GM18861 (cell line): ENCODE results near the gene AKR1E2.
A peak's percentile ranks its signal among the peaks of the same experiment; 100 is the strongest.

Source experiments
- ATAC-seq: cut with Tn5 transposase; IDR thresholded peaks from one replicate; pipeline ENCODE4 v1.9.1; 2021; ENCODE audit not compliant: unreplicated experiment

Gene AKR1E2

DNA sequence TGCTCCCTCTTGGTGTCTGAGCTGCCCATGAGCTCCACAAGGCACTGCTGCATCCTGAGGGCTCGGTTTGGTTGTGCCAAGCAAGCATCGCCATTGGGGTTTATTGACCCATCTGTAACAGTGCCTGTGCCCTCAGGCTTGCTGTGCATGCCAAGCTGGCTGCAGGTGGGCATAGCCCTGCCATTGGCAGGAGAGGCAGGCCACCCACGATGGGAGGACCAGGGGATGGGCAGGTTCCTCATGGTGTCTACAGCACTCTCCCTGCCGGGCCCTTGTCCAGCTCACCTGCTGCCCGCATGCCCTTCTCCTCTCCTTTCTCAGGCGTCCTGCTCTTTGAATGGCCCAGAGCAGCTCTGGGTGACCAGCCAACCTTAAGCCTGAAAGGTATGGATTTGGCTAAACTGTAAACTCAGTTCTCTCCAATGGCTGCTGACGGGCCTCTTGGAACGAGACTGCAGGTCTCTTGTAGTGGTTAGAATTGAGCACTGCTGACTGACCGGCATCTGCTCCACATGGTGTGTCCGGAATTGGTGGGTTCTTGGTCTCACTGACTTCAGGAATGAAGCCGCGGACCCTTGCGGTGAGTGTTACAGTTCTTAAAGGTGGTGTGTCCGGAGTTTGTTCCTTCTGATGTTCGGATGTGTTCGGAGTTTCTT, 17.6 kb downstream of the AKR1E2 start:
- no peak for ATAC-seq

DNA sequence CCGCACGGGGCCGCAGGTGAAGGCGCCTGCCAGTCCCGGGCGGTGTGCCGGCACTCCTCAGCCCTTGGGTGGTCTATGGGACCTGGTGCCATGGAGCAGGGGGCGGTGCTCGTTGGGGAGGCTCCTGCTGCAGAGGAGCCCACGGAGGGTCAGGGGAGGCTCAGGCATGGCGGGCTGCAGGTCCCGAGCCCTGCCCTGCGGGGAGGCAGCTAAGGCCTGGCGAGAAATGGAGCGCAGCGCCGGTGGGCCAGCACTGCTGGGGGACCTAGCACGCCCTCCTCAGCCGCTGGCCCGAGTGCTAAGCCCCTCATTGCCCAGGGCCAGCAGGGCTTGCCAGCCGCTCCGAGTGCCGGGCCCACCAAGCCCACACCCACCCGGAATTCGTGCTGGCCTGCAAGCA, 18.9 kb downstream of the AKR1E2 start:
- ATAC-seq, result no peak

DNA sequence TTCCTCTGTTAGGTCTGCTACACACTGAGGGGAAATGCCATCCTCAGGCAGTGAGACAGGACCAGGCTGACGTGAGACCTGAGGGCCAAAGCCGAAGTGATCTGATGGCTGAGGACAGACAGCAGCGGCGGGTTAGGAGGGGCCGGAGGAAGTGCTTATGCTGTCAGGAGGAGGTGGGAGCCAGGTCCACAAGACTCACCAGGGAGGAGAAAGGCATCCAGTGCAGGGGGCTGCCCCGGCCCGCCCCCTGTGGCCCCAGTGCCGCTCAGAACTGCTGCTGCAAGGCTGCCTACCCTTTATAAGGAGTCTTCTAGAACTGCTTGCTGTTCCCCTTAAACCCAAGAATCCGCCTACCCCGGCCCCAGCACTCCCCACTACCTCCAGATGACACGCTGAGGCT, 19.8 kb downstream of the AKR1E2 start:
- ATAC-seq, result no peak

DNA sequence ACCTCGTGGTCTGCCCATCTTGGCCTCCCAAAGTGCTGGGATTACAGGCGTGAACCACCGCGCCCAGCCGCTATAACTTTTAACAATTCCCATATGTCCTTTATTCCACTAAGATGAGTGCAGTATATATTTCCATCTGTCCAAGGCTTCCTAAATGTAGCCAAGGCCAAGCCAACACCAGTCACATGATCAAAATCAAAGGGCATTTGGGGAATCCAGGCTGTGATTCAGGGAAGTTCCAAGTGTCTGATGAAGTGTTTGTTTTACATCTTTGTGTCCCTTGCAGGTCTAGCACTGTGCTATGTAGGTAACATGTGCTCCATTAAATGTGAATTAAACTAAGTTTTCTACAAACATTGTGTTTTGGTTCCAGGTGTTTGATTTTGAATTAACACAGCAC, 20.8 kb downstream of the AKR1E2 start:
- no peak for ATAC-seq

DNA sequence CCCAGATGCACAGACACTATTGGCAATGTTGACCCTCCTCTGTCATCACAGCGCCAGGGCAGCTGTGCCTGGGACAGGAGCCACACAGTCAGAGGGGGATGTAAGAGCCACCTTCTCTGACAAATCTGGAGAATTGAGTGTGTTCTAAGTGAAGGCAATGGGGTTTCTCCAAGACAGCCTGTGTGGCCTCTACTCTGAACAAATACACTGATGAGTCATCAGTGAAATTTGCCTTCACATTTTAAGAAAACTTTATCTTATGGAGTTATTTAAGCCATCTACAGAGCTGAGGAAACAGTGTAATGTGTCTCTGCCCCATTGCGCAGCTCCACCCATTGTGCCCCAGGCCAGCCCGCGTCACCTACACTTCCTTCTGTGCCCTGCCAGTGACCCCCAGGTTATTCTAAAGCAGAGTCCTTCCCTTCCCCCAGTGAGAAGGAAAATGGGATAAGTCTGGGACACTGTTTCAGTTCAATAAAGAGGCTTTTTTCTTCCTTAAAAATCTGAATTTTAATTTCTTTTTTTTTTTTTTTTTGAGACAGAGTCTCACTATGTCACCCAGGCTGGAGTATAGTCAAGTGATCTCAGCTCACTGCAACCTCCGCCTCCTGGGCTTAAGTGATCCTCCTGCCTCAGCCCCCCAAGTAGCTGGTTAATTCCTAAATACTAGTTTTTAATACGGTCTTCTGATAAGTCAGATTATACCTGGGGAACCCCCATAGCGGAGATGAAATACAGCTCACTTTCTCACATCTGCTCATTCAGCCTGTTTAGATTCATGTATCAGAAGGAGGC, 21.8 kb downstream of the AKR1E2 start:
- ATAC-seq, result no peak

DNA sequence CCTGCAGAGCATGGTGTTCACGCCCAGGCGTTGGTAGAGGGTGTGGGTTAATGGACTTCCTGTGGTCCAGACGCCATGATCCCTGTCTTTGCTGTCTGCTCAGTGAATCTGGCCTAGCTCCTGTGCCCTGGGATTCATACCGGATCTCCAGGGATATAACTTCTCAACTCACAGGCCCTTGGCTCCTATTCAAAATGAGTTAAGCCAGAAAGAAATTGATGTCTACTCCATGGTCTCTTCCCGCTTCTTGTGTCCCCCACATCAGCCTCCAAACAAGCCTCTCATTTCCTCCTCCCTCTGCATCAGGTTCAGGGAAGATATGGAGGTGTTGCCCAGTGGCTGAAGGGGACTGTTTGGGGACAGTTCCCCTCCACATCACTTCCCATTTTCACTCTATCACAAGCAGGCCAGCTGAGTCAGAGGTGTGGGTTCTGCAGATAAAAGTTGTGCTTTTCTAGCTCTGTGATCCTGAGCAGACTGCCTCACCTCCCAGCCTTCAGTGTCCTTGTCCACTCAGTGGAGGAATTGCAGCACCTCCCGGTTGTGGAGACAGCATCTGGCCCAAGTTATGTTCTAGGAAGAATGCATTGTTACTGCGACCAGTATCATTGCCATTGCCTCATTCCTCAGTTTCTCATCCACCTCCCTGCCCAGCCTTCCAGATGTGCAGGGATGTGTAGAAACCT, 22.5 kb downstream of the AKR1E2 start:
- no peak for ATAC-seq

DNA sequence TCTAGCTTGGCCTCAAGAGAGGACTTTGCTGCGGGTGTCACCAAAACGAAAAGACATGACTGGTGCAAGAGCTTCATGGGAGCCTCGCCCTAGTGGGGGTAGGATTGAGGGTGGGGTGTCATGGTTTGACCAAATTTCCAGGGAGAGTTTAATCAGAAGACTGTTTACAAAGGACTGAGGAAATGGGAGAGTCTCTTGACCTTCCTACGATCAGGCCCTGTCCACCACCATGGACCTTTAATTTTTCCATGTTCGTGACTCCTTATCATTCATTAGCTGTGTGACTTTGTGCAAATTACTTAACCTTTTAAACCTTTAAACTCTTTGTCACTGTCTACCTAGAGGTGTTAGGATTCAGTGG, 23.0 kb downstream of the AKR1E2 start:
- ATAC-seq, result no peak

DNA sequence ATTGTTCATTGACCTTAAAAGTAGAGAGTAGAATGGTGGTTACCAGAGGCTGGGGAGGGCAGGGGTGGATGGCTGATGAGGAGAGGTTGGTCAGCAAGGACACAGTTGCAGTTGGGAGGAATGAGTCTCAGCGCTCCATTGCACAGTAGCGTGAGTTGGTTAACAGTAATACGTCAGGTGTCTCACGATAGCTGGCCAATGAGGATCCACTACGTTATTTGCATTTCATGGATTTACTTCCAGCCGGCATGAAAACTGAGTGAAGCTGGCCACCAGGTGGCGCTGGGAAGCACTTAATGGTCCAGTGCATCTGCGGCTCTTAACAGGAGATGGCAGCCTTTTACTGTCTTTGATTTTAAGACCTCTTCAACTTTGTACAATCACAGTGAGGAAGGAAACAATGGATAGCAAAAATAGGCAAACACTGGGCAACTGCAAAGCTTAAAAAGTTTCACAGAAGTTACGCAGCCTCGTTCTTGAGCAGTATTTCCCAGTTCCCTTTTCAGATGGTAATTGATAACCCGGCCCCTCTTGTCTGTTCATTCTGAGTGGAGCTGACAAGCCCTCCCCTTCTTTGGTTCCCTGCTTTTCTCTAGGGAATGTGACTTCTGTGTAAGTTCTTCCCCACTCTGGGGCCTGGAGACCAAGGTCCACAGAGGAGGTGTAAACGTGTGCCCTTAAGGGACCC, 23.7 kb downstream of the AKR1E2 start:
- peak; percentile 91 for ATAC-seq

DNA sequence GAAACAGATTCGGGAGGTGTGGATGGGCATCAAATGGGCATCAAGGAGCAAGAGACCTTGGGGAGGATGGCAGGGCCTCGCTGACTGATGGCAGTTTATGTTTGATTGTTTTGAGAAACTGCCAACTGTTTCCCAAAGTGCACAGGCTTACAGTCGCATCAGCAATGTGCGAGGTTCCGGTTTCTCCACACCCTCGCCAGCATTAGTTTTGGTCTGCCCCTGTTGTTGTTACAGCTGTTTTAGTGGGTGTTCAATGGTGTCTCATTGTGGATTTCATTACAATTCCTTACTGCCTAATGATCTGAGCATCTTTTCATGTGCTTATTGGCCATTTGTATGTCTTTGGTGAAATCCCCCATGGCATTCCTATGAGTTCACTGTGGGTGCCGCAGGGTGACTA, 24.4 kb downstream of the AKR1E2 start:
- ATAC-seq, result no peak

DNA sequence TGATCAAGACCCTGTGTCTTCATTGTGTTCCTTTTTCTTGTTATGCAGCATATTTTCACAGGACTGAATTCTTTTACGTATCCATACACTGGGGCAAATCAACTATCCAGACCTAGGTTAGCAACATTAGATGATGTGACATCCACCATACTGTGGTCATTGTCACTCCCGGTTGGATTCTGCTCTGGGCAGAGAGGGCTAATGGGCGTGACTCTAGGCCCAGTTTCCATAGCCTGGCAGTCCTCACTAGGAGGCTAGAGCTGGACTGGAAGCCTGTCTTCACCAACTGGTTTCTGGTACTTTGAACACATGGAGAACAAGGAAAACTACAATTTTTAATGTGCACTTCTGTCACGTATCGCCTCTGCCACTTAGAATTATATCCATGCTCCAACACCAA, 25.2 kb downstream of the AKR1E2 start:
- ATAC-seq, result no peak

DNA sequence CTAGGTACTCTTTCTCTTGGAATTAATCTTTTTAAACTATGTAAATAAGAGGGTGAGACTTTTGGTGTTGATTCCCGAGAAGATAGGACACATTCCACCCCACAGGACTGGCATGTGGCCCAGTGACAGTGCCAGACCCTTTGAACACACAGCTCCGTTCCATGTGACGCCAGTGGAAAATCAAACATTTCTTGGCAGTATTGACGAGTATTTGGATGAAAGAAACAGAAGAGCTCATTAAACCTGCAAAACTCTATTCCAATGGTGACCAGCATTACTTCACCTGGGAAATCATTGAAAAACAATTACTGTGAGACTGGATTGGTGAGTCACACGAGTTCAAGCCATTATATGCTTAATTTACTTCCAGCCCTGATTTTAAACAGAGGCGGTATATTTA, 25.8 kb downstream of the AKR1E2 start:
- no peak for ATAC-seq

DNA sequence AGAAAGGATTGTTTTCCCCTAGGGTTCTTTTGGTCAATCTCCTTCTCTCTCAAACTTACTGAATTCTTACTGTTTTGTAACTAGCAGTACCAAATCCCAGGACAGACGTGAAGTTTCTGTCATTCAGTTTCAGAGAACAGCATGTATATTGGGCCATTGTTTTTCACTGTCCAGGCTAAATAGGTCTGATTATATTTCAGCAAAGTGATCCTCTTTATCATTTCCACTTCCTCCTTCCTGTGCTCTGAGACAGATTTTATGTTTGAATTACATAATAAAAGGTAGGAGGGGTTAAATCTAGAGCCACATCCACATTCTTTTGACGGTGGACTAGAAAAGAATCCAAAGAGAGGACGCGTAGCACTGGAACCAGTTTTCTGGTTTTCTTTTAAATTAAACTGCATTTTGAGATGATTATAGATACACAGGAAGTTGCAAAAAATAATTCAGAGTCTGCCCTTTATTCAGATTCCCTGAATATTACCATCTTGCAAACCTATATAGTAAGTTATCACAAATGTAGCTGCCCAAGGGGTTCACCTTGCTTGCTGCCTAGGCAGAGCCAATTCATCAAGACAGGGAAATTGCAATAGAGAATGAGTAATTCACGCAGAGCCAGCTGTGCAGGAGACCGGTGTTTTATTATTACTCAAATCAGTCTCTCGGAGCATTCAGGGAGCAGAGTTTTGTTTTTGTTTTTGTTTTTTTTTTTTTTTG, 40.1 kb downstream of the AKR1E2 start:
- no peak for ATAC-seq

DNA sequence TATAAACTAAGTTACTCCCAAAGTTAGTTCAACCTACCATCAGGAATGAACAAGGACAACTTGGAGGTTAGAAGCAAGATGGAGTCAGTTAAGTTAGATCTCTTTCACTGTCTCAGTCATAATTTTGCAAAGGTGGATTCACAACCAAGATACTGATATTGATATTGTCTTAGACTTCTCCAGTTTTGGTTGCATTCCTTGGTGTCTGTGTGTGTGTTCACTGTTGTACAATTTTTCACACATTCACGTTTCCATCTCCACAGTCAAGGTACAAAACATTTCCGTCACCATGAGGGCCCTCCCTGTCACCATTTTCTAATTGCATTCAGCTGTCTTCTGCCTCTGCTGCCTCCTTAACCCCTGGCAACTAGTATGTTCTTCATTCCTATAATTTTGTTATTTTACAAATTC, 41.1 kb downstream of the AKR1E2 start:
- no peak for ATAC-seq

DNA sequence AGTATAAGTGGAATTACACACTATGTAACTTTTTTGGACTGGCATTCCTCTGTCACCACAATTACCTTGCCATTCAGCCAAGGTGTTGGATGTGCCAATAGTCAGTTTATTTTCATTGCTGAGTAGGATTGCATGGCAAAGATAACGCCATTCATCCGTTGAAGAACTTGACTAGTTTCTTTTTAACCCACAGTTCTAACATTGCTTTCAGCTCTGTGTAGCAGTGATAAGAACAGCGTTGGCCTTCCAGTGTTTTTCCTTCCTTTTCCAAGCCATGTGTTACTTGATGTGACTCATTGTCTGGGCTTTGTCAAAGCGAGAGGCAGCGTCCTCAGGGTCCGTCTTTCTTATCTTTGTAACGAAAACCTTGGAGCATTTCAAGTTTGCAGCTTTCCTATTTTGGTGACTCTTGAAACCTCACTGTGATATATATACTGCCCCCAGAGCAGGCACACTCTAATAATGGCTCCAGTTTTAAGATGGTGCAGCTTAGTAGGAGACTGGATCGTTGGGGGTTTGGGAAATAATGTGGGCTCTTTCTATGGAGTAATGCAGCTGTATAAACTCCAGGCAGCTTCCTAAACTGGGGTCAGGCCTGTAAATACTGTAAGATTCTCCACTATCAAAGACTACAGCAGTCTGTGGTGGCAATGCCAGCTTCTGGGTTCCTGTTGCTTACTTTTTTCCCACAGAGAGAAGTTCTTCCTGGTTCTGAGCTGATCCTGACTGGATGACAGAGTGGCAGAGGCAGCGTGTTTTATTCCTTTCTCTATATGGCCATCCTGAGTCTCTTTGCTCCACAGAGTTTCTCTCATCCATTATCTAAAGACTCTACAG, 41.7 kb downstream of the AKR1E2 start:
- ATAC-seq, result no peak

DNA sequence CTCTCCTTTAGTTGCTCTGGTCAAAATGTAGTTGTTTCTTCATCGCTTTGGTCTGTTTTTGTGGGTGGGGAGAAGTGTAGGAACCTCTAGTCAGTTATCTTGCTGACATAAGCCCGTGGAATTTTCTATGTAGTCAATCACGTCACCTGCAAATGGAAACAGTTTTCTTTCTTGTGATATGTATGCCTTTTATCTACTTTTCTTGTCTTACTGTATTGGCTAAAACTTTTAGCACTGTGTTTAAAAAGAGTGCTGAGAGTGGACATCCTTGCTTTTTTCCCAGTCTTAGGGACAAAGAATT, 42.3 kb downstream of the AKR1E2 start:
- ATAC-seq, result no peak

DNA sequence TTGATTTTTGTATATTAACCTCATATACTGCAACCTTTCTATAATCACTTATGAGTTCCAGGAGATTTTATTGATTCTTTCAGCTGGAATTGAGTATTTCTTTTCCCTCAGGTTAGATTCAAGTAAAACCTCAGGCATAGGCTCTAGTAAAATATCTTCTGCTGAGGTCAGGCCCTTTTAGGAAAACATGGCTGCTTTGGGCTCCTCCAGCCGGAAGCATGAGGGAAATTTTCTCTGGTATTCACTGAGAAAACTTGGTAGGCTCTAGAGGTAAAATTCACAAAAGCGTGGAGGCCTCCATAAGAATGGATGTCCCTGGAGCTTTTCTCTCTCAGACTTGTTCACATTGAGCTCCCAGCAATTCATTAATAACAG, 56.7 kb downstream of the AKR1E2 start:
- ATAC-seq, result no peak

DNA sequence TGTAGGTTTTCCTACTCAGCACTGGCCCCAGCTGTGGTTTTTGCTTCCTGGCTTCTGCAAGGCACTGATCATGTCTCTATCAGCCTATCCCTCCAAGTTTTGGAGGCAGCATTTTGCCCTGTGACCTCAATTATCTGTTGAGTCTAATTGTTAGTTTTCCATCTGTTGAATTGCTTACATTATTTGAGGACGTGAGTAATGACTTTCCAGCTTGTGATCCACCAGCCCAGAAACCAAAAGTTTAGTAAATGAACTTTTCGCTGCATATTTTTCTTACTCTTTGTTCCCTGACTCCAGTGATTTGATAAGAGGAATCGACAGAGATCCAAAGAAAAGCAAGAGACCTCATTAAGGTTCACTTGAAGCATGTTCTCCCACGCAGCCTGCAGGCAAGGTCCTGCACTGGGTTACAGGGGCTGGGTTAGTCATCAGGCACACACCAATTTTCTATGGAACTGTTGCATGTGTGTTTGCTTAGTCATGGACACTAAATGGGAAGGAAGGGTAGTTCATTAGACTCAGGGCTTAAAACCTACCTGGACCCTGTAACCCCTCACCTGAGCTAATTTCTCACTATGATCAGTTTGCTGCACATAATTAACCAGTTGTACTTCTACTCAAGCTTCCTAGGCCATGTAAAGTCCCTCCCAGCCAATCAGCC, 57.2 kb downstream of the AKR1E2 start:
- no peak for ATAC-seq

DNA sequence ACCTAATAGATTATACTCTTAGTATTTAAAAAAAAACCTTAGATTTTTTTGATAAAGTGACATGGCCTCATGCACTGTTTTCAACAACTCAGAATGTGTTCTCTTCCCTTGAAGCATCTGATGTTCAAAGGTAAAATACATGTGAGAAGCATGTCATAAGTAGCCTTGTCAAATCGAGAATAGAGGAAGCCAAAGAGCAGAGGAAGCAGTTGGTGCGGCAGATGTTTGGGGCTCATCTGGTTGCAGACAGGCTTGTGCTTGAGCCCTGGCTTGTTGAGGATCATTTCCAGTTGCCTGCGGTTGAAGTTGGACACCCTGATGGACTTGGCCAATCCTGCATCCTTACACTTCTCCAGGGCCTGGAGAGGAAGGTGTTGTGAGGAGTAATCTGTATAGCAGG, 59.2 kb downstream of the AKR1E2 start:
- no peak for ATAC-seq

DNA sequence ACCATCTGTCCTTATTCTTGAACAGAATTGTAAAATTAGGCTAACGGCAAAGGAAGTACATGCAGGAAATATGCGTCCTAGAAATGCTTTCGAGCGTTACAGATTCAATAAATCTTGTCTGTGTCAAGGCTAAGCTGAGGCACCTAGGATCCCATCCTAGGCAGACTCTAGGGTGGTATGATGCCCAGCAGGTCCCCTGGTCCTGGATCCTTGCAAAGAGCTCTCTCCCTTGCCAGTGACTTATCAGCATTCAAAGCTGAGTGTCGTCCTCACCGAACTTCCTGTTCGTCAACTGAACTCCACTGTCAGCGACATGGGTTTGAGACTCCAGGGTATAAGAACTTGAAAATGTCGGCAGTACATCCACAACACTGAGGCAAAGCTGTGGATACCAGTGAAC, 61.5 kb downstream of the AKR1E2 start:
- ATAC-seq, result no peak

DNA sequence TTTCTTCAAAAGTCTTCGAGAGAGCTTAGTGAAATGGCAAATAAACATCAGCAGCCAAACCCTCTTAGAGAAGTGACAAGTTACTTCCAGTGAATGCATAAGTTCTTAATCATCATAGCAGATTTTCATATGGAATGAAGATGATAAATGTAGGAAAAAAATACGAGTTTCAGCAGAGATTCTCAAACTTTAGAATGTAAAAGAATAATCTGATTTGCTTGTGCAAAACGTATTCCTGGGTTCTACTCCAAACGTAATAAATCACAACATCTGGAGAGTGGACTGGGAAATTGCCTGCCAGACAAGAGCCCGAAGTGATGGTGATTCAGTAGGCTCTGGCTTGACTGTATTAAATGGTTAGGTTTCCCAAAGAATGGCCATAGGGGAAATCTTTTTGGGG, 62.2 kb downstream of the AKR1E2 start:
- no peak for ATAC-seq
